Measurements from ENCODE around the gene CNIH1.
"Not testable (repeated sequence)": the region's sequence is repeated elsewhere in the genome, so short reads cannot be mapped to it uniquely, and the experiment has no call there.

The CNIH1 gene

GRCh38 chr14:54425537-54426274 is 15.5 kb downstream of the CNIH1 start:
- DNase-seq: no peak

DNA sequence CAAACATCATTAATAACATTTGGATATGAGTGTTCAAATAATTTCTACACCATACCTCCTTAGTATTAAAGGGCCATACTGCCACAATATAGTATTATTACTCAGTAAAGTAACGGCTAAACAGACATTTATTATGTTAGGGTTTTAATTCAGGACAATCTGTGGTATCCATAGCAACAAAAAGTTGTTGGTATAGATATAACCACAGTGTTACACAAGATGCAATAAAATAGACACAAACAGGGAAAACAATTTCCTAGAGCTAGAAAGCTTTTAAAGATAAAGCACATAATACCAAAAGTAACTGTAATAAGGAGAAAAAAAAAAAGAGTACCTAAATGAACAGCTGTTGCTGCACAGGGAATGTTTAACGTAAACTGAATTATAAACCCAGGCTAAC is 16.1 kb downstream of the CNIH1 start:
- no peak for DNase-seq

DNA sequence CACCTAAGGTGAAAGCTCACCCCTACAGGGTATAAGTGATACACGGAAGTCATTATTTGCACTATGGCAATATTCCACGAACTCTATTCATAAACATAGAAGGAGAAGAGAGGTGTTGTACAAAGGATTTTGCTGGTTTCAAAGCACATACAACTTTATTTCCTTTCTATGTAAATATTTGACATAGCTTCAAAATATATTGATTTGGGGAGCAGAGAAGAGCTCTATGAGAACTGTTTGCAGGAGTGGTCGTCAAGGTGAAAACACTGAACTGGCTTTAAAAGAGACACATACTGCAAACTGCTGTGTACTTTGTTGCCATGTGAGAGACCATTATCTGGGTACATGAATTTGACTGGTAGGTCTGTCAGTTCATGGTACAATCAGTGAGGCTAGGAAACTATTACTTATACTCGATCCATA is 16.7 kb downstream of the CNIH1 start:
- no peak for DNase-seq

DNA sequence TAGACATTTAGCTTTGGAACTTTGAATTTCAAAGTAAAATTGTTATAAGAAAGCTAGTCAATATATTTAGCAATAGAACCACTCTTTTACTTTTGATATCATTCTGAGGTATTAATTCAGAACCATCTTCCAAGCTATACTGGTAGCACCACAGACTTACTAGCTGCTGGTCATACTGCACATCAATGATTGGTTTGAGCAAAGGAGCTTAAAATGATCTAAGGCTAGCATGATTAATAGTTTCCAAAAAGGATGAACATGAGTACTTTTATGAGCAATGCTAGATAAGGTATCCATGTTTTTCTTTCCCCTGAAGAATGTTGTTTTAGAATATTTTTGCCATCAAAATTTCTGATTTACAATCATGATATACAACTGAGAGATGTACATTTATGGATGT is 17.2 kb downstream of the CNIH1 start:
- no peak for DNase-seq

DNA sequence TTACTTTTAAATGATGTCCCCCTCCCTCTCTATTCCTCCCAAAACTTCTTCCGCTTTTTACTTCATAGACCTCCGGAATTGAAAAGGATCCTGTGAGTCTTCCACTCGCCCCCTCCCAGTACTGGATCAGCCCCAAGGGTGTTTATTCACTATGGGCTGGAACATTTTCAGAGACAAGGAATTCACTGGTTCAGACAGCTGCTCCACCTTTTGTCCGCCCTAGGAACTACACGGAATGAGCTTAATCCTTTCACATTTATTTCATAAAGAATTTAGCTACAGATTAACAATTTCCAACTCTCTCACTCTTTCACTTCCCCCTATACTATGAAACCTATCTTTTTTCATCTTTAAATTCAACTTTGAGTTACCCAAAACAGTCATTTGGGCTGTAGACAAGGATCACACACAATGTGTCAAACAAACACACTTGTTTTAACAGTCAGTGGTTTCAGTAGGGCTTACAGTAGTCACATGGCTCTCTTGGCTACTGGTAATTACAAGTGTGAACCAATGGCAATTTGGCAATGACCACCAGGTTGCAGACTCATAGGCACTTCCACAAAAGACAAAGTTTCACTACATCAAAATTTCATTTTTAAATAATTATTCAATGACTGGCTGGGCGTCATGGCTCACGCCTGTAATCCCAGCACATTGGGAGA is 20.6 kb downstream of the CNIH1 start:
- no peak for DNase-seq

GRCh38 chr14:54411371-54411770 is 29.8 kb downstream of the CNIH1 start:
- DNase-seq: no peak

GRCh38 chr14:54410215-54410614 is 31.0 kb downstream of the CNIH1 start:
- DNase-seq: no peak

GRCh38 chr14:54403401-54404005 is 37.7 kb downstream of the CNIH1 start:
- not testable (repeated sequence) for DNase-seq

DNA sequence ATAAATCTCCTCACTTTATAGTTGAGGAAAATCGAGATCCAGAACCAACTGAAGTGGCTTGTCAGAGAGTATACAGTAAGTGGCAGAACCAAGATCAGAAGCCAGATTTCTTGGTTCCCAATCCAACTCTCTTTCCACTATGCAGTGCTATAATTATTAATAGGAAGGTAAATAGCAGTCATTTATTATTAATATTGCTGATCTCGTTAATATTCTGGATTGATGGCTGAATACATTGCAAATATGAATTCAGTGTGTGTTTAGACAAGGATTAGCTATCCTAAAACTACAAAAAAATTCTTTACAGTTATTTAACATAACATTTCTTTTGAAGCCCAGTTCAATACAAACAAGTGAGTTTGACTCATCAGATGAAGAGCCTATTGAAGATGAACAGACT is 41.6 kb downstream of the CNIH1 start:
- DNase-seq: no peak

DNA sequence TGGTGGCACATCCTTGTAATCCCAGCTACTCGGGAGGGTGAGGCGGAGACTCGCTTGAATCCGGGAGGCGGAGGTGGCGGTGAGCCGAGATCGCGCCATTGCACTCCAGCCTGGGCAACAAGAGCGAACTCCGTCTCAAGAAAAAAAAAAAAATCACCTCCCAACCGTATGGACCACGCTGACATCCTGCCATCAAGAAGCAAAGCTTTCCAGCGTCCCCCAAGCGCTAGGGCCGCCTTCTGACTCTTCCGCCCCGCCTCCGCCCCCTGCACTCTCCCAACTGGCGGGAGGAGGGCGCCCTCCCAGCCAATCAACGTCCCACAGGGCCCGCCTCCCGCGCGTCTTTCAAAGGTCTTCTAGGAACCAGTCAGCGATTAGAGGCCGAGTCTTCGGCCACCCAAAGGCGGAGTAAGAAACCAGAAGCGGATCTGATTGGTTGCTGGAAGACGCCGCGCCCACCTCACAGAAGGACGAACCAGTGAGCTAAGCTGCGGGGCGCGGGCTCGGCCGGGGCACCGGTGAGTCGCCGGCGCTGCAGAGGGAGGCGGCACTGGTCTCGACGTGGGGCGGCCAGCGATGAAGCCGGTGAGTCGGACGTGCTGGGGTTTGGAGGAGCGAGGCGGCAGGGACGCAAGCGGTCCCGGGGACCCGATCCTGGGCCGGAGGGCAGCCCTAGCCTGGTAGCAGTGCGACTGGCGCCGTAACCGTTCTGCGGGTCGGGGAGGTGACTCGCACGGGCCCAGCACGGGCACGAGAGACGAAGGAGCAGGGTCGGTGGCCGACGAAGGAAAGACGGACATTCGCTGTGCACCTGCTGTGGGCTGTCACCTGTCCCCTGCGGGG is 44.5 kb downstream of the CNIH1 start, which contains the start of gene CDKN3:
Gene CDKN3, plus strand, starts transcription at position 515 of the 843 bp plus-strand sequence. Its CDS starts 62 bp downstream, at position 577.
- peak; percentile 97 for DNase-seq

DNA sequence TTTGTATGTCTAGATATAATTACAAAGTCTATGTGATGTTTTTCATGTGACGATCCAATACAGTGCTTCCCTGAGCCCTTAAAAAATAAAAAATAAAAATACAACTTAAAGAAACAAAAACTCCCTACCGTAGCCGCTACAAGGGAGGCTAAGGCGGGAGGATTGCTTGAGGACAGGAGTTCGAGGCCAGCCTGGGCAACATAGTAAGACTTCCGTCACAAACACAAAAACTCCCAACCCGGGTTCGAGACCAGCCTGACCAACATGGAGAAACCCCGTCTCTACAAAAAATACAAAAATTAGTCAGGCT is 45.0 kb downstream of the CNIH1 start:
- DNase-seq: no peak

- DNase-seq: no peak
These were observed 45.5 kb downstream of the CNIH1 start for GRCh38 chr14:54395716-54396115.

- no peak for DNase-seq
These were observed 45.9 kb downstream of the CNIH1 start for GRCh38 chr14:54395284-54395683.

DNA sequence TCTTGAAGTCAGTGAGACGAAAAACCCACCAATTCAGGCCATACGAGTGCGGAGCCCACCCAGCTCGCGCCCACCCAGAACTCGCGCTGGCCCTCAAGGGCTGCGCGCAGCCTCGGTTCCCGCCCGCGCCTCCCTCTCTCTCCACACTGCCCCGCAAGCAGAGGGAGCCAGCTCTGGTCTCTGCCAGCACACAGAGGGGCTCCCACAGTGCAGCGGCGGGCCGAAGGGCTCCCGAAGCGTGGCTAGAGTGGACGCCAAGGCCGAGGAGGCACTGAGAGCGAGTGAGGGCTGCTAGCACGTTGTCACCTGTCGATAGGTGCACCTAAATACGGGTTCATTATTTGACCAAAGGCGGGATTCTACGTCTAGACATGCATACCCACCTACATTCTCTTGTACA is 46.6 kb downstream of the CNIH1 start:
- DNase-seq: no peak

GRCh38 chr14:54392986-54393884 is 47.9 kb downstream of the CNIH1 start:
- not testable (repeated sequence) for DNase-seq

DNA sequence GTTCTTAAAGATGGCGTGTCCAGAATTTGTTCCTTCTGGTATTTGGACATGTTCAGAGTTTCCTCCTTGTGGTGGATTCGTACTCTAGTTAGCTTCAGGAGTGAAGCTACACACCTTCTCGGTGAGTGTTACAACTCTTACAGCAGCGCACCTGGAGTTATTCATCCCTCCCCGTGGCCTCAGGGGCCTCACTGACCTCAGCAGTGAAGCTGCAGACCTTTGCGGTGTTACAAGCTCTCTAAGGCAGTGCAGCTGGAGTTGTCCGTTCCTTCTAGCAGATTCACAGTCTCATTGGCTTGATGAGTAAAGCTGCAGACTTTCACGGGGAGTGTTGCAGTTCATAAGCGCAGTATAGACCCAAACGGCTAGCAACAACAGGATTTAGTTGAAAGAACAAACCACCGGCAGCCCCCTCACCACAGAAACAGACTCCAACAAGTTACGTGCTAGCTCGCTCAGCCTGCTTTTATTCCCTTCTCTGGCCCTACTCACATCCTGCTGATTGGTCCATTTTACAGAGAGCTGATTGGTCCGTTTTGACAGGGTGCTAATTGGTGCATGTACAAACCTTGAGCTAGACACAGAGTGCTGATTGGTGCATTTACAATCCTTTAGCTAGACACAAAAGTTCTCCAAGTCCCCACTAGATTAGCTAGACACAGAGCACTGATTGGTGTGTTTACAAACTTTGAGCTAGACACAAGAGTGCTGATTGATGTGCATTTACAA is 48.9 kb downstream of the CNIH1 start:
- no peak for DNase-seq

GRCh38 chr14:54387328-54387727 is 53.8 kb downstream of the CNIH1 start:
- no peak for DNase-seq

- DNase-seq: no peak
These were observed 55.6 kb downstream of the CNIH1 start for GRCh38 chr14:54385556-54385955.

GRCh38 chr14:54383835-54384234 is 57.3 kb downstream of the CNIH1 start:
- no peak for DNase-seq

DNA sequence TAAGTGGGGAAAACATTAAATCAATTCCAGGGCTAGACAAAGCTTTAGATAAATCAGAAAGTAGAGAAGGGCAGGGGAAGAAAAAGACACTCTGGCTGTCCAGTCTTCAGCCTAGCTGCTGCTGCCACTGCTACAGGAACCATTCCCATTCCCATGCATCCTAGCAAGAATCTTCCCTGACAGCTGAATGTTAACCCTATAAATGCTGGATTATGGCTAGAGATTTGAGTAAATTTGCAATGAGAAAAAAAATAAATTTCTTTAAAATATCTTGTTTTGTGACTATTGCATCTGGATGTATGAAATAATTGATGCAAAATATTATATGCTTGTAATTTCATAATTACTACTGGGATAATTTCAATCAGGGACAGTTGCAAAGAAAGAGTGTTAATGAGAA is 59.4 kb downstream of the CNIH1 start:
- no peak for DNase-seq

- DNase-seq: not testable (repeated sequence)
These were observed 60.6 kb downstream of the CNIH1 start for GRCh38 chr14:54380558-54380957.
